ENCODE data around the gene ZNF541.

GRCh38 chr19:47598407-47599349, 25.7 kb upstream of the ZNF541 start:
- TF ChIP-seq CTCF (IDR thresholded peaks at IDR 0.05; ENCODE audit: extremely low read depth in 1 of 2, insufficient read depth in 1 of 2, low read depth in 1 of 2, low read length in 2 of 2) (no peak), POLR2A (IDR thresholded peaks at IDR 0.05; ENCODE audit: low read depth, low read length) (no peak), EZH2 (IDR thresholded peaks at IDR 0.05; ENCODE audit: borderline replicate concordance, low read depth, low read length, severe bottlenecking) (no peak), GATA2 (IDR thresholded peaks at IDR 0.05; ENCODE audit: insufficient read depth, insufficient read length, low read depth, low read length) (peak; percentile 22)
